Measurements from ENCODE around the gene CGB1.

DNA sequence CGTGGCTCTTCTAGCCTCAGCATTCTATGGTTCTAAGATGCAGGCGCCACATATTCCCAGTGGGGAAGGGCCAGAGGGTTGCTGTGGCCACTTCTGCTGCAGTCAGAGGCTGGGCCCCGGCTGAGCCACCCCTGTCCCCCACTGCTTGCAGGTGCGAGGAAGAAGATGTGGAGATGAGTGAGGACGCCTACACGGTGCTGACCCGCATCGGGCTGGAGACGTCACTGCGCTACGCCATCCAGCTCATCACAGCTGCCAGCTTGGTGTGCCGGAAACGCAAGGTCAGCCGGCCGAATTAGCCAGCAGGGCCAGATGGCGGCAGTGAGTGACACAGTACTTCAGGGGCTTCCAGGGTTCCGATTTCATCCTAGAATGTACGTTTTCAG, 21.8 kb downstream of the CGB1 start:
- TF ChIP-seq, protein P1, sequence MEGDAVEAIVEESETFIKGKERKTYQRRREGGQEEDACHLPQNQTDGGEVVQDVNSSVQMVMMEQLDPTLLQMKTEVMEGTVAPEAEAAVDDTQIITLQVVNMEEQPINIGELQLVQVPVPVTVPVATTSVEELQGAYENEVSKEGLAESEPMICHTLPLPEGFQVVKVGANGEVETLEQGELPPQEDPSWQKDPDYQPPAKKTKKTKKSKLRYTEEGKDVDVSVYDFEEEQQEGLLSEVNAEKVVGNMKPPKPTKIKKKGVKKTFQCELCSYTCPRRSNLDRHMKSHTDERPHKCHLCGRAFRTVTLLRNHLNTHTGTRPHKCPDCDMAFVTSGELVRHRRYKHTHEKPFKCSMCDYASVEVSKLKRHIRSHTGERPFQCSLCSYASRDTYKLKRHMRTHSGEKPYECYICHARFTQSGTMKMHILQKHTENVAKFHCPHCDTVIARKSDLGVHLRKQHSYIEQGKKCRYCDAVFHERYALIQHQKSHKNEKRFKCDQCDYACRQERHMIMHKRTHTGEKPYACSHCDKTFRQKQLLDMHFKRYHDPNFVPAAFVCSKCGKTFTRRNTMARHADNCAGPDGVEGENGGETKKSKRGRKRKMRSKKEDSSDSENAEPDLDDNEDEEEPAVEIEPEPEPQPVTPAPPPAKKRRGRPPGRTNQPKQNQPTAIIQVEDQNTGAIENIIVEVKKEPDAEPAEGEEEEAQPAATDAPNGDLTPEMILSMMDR (IDR thresholded peaks at IDR 0.05) = no peak
- no peak for TF ChIP-seq ZFX (IDR thresholded peaks at IDR 0.05; ENCODE audit: borderline replicate concordance)

All from 22Rv1 (cell line).